Nephron progenitor cell (in vitro differentiated cells): ENCODE results near the gene CDC42EP5.
"Not testable (repeated sequence)": the region's sequence is repeated elsewhere in the genome, so short reads cannot be mapped to it uniquely, and the experiment has no call there.

ENCODE experiments used
- DNase-seq: peaks from one replicate; pipeline ENCODE4 v3.0.0; 2021
- H3K27ac Mint-ChIP-seq: 2 replicates; pipeline ENCODE4 v1.8.0; 2021; ENCODE audit warnings: mild to moderate bottlenecking, moderate library complexity, mixed read lengths
- H3K27me3 Mint-ChIP-seq: 2 replicates; pipeline ENCODE4 v1.8.0; 2021; ENCODE audit warnings: mild to moderate bottlenecking, low read depth, mixed read lengths; ENCODE audit not compliant: poor library complexity
- H3K36me3 Mint-ChIP-seq: 2 replicates; pipeline ENCODE4 v1.8.0; 2021; ENCODE audit warnings: low read depth, mixed read lengths
- H3K4me1 Mint-ChIP-seq: 2 replicates; pipeline ENCODE4 v1.8.0; 2021; ENCODE audit warnings: mixed read lengths
- H3K4me3 Mint-ChIP-seq: 2 replicates; pipeline ENCODE4 v1.8.0; 2021; ENCODE audit warnings: mild to moderate bottlenecking, moderate library complexity, mixed read lengths
- H3K9me3 Mint-ChIP-seq: 2 replicates; pipeline ENCODE4 v1.8.0; 2021; ENCODE audit warnings: mild to moderate bottlenecking, moderate library complexity, mixed read lengths
- TF ChIP-seq, protein P1 (sequence below): fragments of 200-600 bp; sonication (generic); IDR thresholded peaks from 2 replicates; pipeline ENCODE4 v1.5.0; 2021; ENCODE audit warnings: antibody characterized with exemption

The CDC42EP5 gene

DNA sequence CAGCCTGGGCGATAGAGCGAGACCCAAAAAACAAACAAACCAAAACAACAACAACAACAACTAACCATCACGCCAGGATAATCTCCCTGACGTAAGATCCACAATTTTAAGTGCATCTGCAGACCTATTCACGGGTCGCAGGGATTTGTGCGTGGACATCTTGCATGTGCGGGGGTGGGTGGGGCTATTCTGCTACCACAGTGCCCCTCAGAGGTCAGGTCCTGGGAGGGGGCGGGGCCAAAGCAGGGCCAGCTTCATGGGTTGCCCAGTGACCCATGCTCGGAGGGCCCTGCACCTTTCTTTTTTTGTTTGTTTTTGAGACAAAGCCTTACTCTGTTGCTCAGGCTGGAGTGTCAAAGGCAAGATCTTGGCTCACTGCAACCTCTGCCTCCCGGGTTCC, 2.6 kb upstream of the CDC42EP5 start:
- TF ChIP-seq, protein P1, sequence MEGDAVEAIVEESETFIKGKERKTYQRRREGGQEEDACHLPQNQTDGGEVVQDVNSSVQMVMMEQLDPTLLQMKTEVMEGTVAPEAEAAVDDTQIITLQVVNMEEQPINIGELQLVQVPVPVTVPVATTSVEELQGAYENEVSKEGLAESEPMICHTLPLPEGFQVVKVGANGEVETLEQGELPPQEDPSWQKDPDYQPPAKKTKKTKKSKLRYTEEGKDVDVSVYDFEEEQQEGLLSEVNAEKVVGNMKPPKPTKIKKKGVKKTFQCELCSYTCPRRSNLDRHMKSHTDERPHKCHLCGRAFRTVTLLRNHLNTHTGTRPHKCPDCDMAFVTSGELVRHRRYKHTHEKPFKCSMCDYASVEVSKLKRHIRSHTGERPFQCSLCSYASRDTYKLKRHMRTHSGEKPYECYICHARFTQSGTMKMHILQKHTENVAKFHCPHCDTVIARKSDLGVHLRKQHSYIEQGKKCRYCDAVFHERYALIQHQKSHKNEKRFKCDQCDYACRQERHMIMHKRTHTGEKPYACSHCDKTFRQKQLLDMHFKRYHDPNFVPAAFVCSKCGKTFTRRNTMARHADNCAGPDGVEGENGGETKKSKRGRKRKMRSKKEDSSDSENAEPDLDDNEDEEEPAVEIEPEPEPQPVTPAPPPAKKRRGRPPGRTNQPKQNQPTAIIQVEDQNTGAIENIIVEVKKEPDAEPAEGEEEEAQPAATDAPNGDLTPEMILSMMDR: no peak
- Mint-ChIP-seq H3K4me1 (peaks cover 16% of the 10 kb centered on the region), H3K9me3 (no peaks in the 10 kb centered on the region), H3K4me3 (no peak overlapping the region), H3K27me3 (peaks cover 76% of the 10 kb centered on the region), H3K27ac (no peak overlapping the region), H3K36me3 (no peaks in the 10 kb centered on the region)
- DNase-seq: no peak

DNA sequence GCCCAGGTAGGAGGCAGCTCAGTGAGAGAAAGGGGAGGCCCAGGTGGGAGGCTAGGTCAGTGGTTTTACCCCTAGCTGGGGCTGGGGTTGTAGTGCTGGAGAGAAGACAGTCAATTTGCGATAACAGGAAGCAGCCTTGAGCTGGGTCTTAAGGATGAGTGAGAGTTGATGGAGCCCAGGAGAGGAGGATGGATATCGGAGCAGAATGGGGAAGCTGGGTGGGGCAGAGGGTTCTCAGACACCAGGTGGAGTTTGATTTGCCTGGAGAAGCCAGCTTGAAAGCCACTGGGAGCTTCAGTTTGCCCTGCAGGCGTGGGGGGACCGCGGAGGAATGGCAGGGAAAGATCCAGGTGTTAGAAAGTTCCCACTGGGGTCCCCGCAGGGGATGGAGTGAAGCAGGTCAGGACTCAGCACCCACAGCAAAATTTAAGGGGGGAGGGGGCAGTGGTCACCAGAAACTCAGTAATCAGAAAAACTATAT, 836 bp upstream of the CDC42EP5 start:
- Mint-ChIP-seq H3K27ac (no peak overlapping the region), H3K4me3 (no peak overlapping the region), H3K4me1 (peaks cover 29% of the 10 kb centered on the region), H3K36me3 (no peaks in the 10 kb centered on the region), H3K9me3 (no peaks in the 10 kb centered on the region), H3K27me3 (peaks cover 80% of the 10 kb centered on the region)
- TF ChIP-seq, protein P1: no peak
- DNase-seq: no peak

DNA sequence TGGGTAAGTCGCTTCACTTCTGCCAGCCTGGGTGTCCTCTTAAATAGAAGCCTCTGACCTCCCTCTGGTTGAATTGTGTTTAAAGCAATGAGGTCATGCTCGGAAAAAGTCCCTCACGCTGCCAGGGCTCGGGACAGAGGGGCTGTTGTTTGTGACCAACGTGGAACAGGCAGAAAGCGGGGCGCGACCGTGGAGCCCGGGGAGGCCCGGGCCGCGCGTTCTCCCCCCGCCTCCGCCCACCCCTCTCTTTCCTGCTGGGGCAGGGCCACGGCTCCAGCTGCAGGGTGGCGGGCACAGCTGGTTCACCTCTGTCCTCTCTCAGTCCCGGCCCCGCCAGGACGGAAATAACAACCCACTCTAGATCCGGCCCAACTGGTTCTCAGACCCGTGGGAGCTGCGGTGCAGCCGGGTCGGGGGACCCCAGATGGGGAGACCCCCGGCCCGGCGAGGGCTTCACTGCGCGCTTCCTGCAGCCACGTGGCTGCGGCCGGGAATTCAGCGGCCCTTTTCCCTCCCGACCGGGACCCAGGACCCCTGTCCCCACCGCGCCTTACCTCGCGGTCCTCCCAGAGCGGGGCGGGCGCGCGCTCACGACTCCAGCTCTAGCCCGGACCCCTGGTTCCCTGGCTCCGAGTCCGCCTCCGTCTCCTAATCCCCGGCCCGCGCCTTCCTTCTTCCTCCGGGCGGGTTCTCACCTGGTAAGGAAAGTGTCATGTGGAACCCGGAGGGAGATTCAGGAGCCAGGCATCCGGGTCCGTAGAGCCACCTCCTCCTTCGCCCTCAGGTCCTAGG, 1.9 kb downstream of the CDC42EP5 start:
- no peaks in the 10 kb centered on the region for H3K36me3 Mint-ChIP-seq
- H3K4me3 Mint-ChIP-seq: peak overlapping the region; percentile 77
- TF ChIP-seq, protein P1: no peak
- H3K27ac Mint-ChIP-seq: no peak overlapping the region
- DNase-seq: peak; percentile 37
- no peaks in the 10 kb centered on the region for H3K9me3 Mint-ChIP-seq
- H3K27me3 Mint-ChIP-seq: peaks cover 81% of the 10 kb centered on the region
- peaks cover 29% of the 10 kb centered on the region for H3K4me1 Mint-ChIP-seq

DNA sequence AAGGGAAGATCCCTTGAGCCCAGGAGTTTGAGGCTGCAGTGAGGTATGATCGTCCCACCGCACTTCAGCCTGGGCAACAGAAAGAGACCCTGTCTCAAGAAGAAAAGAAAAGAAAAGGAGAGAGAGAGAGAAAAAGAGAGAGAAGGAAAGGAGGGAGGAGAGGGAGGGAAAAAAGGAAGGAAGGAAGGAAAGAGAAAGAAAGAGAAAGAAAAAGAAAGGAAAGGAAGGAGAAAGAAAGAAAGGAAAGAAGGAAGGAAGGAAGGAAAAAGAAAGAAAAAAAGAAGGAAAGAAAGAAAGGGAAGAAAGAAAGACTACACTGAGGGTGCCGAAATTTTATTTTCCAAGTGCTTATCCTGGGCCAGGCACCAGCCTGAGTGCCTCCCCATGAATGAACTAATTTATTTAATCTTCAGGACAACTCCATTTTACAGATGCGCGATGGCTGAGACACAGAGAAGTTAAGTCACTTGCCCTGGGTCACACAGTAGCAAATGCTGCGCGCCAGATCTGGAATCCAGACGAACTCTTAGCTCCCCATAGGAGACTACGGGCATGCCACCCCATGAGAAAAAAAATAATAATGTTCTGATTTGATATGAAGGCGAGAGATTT, 2.7 kb downstream of the CDC42EP5 start:
- no peaks in the 10 kb centered on the region for H3K9me3 Mint-ChIP-seq
- peaks cover 29% of the 10 kb centered on the region for H3K4me1 Mint-ChIP-seq
- TF ChIP-seq, protein P1: no peak
- DNase-seq: no peak
- H3K27me3 Mint-ChIP-seq: peaks cover 81% of the 10 kb centered on the region
- no peak overlapping the region for H3K27ac Mint-ChIP-seq
- H3K36me3 Mint-ChIP-seq: no peaks in the 10 kb centered on the region
- peak overlapping the region; percentile 77 for H3K4me3 Mint-ChIP-seq

DNA sequence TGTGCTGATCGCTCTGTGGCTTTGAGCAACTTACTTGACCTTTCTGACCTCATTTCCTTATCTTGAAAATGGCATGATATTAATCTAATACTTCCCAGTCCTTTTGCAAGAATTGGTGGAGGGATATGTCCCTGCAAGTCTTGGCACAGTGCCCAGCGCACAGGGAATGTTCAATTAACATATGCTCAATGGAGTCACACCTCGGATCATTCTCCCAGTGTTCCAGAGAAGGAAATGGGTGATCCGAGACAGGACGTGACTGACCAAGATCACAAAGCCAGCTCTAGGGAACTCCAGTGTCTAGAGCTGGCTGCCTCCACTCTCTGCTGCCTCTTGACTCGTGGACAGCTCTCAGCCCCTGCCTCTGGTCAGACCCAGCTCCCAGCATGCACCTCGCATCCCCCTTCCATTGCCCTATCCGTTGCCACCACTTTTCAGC, 3.6 kb downstream of the CDC42EP5 start:
- Mint-ChIP-seq H3K27me3 (peaks cover 78% of the 10 kb centered on the region), H3K9me3 (no peaks in the 10 kb centered on the region), H3K27ac (no peak overlapping the region), H3K4me3 (peak overlapping the region; percentile 77), H3K4me1 (peaks cover 34% of the 10 kb centered on the region), H3K36me3 (no peaks in the 10 kb centered on the region)
- TF ChIP-seq, protein P1: no peak
- DNase-seq: no peak

DNA sequence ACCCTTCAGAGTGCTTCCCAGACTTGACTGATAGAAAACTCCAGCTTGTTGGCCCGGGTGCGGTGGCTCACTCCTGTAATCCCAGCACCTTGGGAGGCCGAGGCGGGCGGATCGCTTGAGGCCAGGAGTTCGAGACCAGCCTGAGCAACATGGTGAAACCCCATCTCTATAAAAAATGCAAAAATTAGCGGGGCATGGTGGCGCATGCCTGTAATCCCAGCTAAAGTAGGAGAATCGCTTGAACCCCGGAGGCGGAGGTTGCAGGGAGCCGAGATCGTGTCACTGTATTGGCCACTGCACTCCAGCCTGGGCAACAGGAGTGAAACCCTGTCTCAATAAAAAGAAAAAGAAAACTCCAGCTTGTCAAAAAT, 7.0 kb downstream of the CDC42EP5 start:
- Mint-ChIP-seq H3K4me3 (peak overlapping the region; percentile 64), H3K4me1 (peaks cover 39% of the 10 kb centered on the region), H3K27me3 (peaks cover 70% of the 10 kb centered on the region)
- not testable (repeated sequence) for DNase-seq, H3K27ac Mint-ChIP-seq, H3K36me3 Mint-ChIP-seq, H3K9me3 Mint-ChIP-seq
